GM12878 (cell line): ENCODE data around the gene AANAT. TPM values are rescaled to one million over a fixed set of nuclear protein-coding genes. Genes with fewer than 3 reads are reported as not detected.

ENCODE experiments used
- ATAC-seq: fragments of 200-7000 bp; cut with Tn5 transposase; 3 replicates; pipeline ENCODE4 v1.9.1; 2020; ENCODE audit warnings: mild to moderate bottlenecking, moderate library complexity
- BruUV-seq: library from RNA; stranded (reverse); fragments of 400-500 nt; replicated peaks from 2 replicates; lab custom pipeline; 2021; lab: Mats Ljungman, UMichigan
- CTCF ChIA-PET: fragments of 300-600 bp; sonication (Branson Sonifier 250); formaldehyde crosslinking; extraction: SDS; loops from one replicate; lab custom pipeline; 2021; ENCODE audit warnings: inconsistent platforms; lab: Yijun Ruan, JAX
- POLR2A ChIA-PET: fragments of 350-600 bp; formaldehyde crosslinking; extraction: SDS; loops from one replicate; lab custom pipeline; 2021; ENCODE audit warnings: inconsistent platforms; lab: Charles Lee
- RAD21 ChIA-PET: fragments of 300-600 bp; sonication (Branson Sonifier 250); formaldehyde crosslinking; loops from one replicate; lab custom pipeline; 2023; ENCODE audit warnings: antibody characterized with exemption; ENCODE audit not compliant: unreplicated experiment; lab: Charles Lee
- SMC1A ChIA-PET: fragments of 300-600 bp; sonication (Branson Sonifier 250); formaldehyde crosslinking; loops from one replicate; lab custom pipeline; 2023; ENCODE audit not compliant: unreplicated experiment, uncharacterized antibody; lab: Charles Lee
- DNase-seq: peaks from one replicate; pipeline ENCODE4 v3.0.0-alpha.2; 2011; ENCODE audit warnings: low read depth, low spot score
- FAIRE-seq: peaks from 3 replicates; lab custom pipeline; 2011; peaks lifted over from hg19 to GRCh38; lab: Jason Lieb, UNC
- H2AFZ ChIP-seq: 2 replicates; pipeline ENCODE4 v1.6.0; 2011; ENCODE audit warnings: low read depth, low read length, control low read depth; ENCODE audit not compliant: control insufficient read depth
- H3K27ac ChIP-seq: 2 replicates; pipeline ENCODE4 v1.5.1; 2011; ENCODE audit warnings: control low read depth; ENCODE audit not compliant: control insufficient read depth, insufficient read depth
- H3K27me3 ChIP-seq, 2 experiments: replicated peaks in 1 of 2; 2 replicates each; pipeline versions ENCODE4 v1.6.0 to v1.6.1; 2011; ENCODE audit warnings: low read length in 1 of 2; ENCODE audit not compliant: control insufficient read depth in 2 of 2, insufficient read depth in 2 of 2
- H3K36me3 ChIP-seq, 2 experiments: 2 replicates each; pipeline ENCODE4 v1.5.1; 2011; ENCODE audit warnings: low read length in 1 of 2; ENCODE audit not compliant: control insufficient read depth in 2 of 2, insufficient read depth in 2 of 2
- H3K4me1 ChIP-seq: 2 replicates; pipeline ENCODE4 v1.6.1; 2011; ENCODE audit warnings: mild to moderate bottlenecking, low read length, moderate library complexity, mixed read lengths; ENCODE audit not compliant: control insufficient read depth, insufficient read depth
- H3K4me2 ChIP-seq: 2 replicates; pipeline ENCODE4 v1.6.0; 2011; ENCODE audit warnings: control low read depth; ENCODE audit not compliant: control insufficient read depth, insufficient read depth
- H3K4me3 ChIP-seq: fragments of 200-600 bp; sonication (generic); 2 replicates; pipeline ENCODE4 v1.5.1; 2016
- H3K79me2 ChIP-seq: 2 replicates; pipeline ENCODE4 v1.6.0; 2011; ENCODE audit warnings: low read length; ENCODE audit not compliant: control insufficient read depth, insufficient read depth
- H3K9ac ChIP-seq: 2 replicates; pipeline ENCODE4 v1.8.0; 2011; ENCODE audit warnings: low read length, control low read depth, mixed read lengths; ENCODE audit not compliant: control insufficient read depth, insufficient read depth
- H3K9me3 ChIP-seq: replicated peaks from 3 replicates; pipeline ENCODE4 v1.5.1; 2011; ENCODE audit warnings: mild to moderate bottlenecking, low read length; ENCODE audit not compliant: control insufficient read depth, insufficient read depth
- H4K20me1 ChIP-seq: 2 replicates; pipeline ENCODE4 v1.6.0; 2011; ENCODE audit not compliant: control insufficient read depth, insufficient read depth
- FOXM1 ChIP-seq: IDR thresholded peaks from 2 replicates; pipeline ENCODE4 v1.6.1; 2012; ENCODE audit warnings: low read depth, mild to moderate bottlenecking, inconsistent platforms, low read length, moderate library complexity
- HCFC1 ChIP-seq: fragments of 150-350 bp; IDR thresholded peaks from 2 replicates; pipeline ENCODE4 v1.6.1; 2014; ENCODE audit warnings: low read length
- WGBS: methylation state at CpG from one replicate; pipeline ENCODE4 v1.1.6; 2016; ENCODE audit warnings: low lambda C conversion rate; ENCODE audit not compliant: insufficient replicate concordance, insufficient coverage; ENCODE audit errors: missing lambda C conversion rate; 5-methylcytosine and 5-hydroxymethylcytosine counted together
- in situ Hi-C: fragments of 300-500 bp; cut with MboI; formaldehyde crosslinking; loops from 9 replicates; pipeline ENCODE4 v1.14.3; 2018; ENCODE audit warnings: mixed read lengths
- intact Hi-C: fragments of 100-400 bp; cut with micrococcal nuclease; formaldehyde crosslinking; loops from one replicate; pipeline ENCODE4 v1.14.2; 2022; ENCODE audit not compliant: unreplicated experiment
- polyA plus RNA-seq, 11 experiments: library from polyadenylated mRNA; depleted of rRNA in 4 of 11; unstranded in 6 of 11; stranded (reverse) in 5 of 11; fragments of >200 nt; fragmentation: Nextera tagmentation in 4 of 11; fragmentation: Illumina TruSeq in 1 of 11; extraction: Ambion mirVana in 4 of 11; extraction: Trizol in 1 of 11; gene quantifications; 1 replicate in 1 of 11; 2 replicates in 10 of 11; pipeline versions ENCODE4 v1.2.1 to v1.2.3, GENCODE V29; 2011 to 2016; ENCODE audit warnings: inconsistent platforms in 2 of 11, missing spikeins in 2 of 11, low read depth in 1 of 11
- total RNA-seq, 4 experiments: library from RNA; depleted of rRNA in 3 of 4; stranded (reverse); fragments of >200 nt in 3 of 4; fragmentation: Illumina TruSeq in 1 of 4; extraction: Trizol in 1 of 4; gene quantifications; 2 replicates each; pipeline versions ENCODE4 v1.2.1 to v1.2.3, GENCODE V29; 2013 to 2021
- TF ChIP-seq, protein P1 (sequence below): fragments of 450-650 bp; conservative IDR thresholded peaks from 2 replicates; pipeline ENCODE4 v1.6.1; 2017; ENCODE audit warnings: mild to moderate bottlenecking, moderate library complexity
- TF ChIP-seq, protein P2 (sequence below): IDR thresholded peaks from 2 replicates; pipeline ENCODE4 v1.6.1; 2011; ENCODE audit warnings: borderline replicate concordance, low read depth, mild to moderate bottlenecking, moderate library complexity, mixed read lengths, low read length; ENCODE audit not compliant: insufficient read depth; ENCODE audit errors: extremely low read length
- TF ChIP-seq, protein P3 (sequence below): IDR thresholded peaks from 2 replicates; pipeline ENCODE4 v1.6.1; 2012; ENCODE audit warnings: low read depth, low read length, improper control_type of control experiment
- TF ChIP-seq, protein P4 (sequence below): IDR thresholded peaks from 2 replicates; pipeline ENCODE4 v1.6.1; 2012; ENCODE audit warnings: improper control_type of control experiment, low read depth, low read length; ENCODE audit not compliant: insufficient replicate concordance
- TF ChIP-seq, protein P5 (sequence below): fragments of 450-650 bp; IDR thresholded peaks from 2 replicates; pipeline ENCODE4 v1.6.1; 2017; ENCODE audit warnings: mild to moderate bottlenecking, moderate library complexity

AANAT gene
- total and polyA plus RNA-seq, 10 of the 15 experiments (the other 5 are each of a cell fraction or from before 2014, with no cell fraction given): 0.23 TPM; not detected in 9

DNA sequence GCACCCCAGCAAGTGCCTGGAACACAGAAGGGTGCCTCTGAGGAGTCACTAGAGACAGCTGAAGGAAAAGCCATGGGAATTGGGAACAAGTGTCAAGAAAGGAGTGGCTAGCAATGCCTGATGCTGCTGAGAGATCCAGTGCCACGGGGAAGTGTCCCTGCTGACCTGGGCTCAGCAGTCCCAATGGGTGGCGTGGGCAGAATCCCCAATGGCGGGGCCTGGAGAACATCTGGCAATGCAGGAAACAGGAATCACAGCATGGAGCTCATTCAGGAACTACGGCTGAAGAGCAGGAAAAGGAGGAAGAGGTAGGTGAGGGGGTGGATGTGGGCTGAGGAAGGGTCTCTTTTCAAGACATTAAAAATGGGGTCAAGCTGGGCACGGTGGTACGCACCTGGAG lies 44.5 kb upstream of the AANAT start (continued):
- TF ChIP-seq, protein P1, sequence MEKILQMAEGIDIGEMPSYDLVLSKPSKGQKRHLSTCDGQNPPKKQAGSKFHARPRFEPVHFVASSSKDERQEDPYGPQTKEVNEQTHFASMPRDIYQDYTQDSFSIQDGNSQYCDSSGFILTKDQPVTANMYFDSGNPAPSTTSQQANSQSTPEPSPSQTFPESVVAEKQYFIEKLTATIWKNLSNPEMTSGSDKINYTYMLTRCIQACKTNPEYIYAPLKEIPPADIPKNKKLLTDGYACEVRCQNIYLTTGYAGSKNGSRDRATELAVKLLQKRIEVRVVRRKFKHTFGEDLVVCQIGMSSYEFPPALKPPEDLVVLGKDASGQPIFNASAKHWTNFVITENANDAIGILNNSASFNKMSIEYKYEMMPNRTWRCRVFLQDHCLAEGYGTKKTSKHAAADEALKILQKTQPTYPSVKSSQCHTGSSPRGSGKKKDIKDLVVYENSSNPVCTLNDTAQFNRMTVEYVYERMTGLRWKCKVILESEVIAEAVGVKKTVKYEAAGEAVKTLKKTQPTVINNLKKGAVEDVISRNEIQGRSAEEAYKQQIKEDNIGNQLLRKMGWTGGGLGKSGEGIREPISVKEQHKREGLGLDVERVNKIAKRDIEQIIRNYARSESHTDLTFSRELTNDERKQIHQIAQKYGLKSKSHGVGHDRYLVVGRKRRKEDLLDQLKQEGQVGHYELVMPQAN: no peak

DNA sequence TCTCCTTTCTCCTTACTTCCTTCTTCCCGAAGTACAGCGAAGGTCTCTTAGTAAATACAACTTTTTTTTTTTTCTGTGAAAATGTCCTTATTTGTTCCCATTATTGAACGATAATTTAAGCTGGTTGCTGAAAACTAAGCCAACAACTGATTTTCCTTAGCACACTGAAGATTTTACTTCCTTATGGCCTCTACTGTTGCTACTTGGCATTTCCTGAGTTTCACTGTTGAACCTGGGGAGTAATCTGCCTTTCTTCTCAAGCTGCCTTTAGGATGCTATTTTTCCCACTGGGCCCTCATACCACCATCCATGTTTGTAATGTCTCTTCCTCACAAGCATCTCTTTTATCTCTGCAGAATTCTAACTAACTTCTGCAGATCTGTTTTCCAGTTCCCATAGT lies 40.5 kb upstream of the AANAT start:
- H4K20me1 ChIP-seq: no peaks in the 10 kb centered on the region; the same call in 1 of the 2 replicates
- WGBS: 86% methylated on average over 3 of the region's 3 CpGs
- ChIA-PET RAD21 (interaction anchor here (0.9 to 1.5 kb wide), 3 partner anchors 32 to 80 kb away, joined by 3 to 7 read pairs (median 3); partner anchors contain the start of gene AANAT), SMC1A (interaction anchor here (1.0 to 2.9 kb wide), 6 partner anchors 18 to 73 kb away, joined by 3 to 9 read pairs (median 6); partner anchors contain the start of gene UBE2O), POLR2A (interaction anchor here (1.5 kb wide), 1 partner anchor 19 kb away, joined by 3 read pairs; no protein-coding TSS in a partner anchor), CTCF (interaction anchor here (1.1 to 3.4 kb wide), 4 partner anchors 17 to 197 kb away, joined by 3 to 20 read pairs (median 10); no protein-coding TSS in a partner anchor)
- FAIRE-seq (no peak), ATAC-seq (no peak), DNase-seq (no peak)
- no peaks in the 10 kb centered on the region for H3K9me3 ChIP-seq
- intact Hi-C loops (no loop called here), in situ Hi-C loops (no loop called here)
- H3K4me3 ChIP-seq: no peak overlapping the region
- H3K27ac ChIP-seq: no peak overlapping the region
- no TSS peak for BruUV-seq
- H3K27me3 ChIP-seq: no peaks in the 10 kb centered on the region
- H2AFZ ChIP-seq: no peak overlapping the region
- H3K4me1 ChIP-seq: peaks cover 24% of the 10 kb centered on the region
- H3K36me3 ChIP-seq: peaks cover 3 to 4% of the 10 kb centered on the region in 2 experiments; a peak in 2 of 4 replicates
- H3K9ac ChIP-seq: no peak overlapping the region
- no peak overlapping the region for H3K4me2 ChIP-seq
- H3K79me2 ChIP-seq: peaks cover 18% of the 10 kb centered on the region
- TF ChIP-seq, protein P2, sequence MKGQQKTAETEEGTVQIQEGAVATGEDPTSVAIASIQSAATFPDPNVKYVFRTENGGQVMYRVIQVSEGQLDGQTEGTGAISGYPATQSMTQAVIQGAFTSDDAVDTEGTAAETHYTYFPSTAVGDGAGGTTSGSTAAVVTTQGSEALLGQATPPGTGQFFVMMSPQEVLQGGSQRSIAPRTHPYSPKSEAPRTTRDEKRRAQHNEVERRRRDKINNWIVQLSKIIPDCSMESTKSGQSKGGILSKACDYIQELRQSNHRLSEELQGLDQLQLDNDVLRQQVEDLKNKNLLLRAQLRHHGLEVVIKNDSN: no peak
- TF ChIP-seq HCFC1 (no peak), FOXM1 (no peak)
- TF ChIP-seq, protein P3, sequence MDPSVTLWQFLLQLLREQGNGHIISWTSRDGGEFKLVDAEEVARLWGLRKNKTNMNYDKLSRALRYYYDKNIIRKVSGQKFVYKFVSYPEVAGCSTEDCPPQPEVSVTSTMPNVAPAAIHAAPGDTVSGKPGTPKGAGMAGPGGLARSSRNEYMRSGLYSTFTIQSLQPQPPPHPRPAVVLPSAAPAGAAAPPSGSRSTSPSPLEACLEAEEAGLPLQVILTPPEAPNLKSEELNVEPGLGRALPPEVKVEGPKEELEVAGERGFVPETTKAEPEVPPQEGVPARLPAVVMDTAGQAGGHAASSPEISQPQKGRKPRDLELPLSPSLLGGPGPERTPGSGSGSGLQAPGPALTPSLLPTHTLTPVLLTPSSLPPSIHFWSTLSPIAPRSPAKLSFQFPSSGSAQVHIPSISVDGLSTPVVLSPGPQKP: no peak
- TF ChIP-seq, protein P4, sequence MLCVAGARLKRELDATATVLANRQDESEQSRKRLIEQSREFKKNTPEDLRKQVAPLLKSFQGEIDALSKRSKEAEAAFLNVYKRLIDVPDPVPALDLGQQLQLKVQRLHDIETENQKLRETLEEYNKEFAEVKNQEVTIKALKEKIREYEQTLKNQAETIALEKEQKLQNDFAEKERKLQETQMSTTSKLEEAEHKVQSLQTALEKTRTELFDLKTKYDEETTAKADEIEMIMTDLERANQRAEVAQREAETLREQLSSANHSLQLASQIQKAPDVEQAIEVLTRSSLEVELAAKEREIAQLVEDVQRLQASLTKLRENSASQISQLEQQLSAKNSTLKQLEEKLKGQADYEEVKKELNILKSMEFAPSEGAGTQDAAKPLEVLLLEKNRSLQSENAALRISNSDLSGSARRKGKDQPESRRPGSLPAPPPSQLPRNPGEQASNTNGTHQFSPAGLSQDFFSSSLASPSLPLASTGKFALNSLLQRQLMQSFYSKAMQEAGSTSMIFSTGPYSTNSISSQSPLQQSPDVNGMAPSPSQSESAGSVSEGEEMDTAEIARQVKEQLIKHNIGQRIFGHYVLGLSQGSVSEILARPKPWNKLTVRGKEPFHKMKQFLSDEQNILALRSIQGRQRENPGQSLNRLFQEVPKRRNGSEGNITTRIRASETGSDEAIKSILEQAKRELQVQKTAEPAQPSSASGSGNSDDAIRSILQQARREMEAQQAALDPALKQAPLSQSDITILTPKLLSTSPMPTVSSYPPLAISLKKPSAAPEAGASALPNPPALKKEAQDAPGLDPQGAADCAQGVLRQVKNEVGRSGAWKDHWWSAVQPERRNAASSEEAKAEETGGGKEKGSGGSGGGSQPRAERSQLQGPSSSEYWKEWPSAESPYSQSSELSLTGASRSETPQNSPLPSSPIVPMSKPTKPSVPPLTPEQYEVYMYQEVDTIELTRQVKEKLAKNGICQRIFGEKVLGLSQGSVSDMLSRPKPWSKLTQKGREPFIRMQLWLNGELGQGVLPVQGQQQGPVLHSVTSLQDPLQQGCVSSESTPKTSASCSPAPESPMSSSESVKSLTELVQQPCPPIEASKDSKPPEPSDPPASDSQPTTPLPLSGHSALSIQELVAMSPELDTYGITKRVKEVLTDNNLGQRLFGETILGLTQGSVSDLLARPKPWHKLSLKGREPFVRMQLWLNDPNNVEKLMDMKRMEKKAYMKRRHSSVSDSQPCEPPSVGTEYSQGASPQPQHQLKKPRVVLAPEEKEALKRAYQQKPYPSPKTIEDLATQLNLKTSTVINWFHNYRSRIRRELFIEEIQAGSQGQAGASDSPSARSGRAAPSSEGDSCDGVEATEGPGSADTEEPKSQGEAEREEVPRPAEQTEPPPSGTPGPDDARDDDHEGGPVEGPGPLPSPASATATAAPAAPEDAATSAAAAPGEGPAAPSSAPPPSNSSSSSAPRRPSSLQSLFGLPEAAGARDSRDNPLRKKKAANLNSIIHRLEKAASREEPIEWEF: no peak
- TF ChIP-seq, protein P5, sequence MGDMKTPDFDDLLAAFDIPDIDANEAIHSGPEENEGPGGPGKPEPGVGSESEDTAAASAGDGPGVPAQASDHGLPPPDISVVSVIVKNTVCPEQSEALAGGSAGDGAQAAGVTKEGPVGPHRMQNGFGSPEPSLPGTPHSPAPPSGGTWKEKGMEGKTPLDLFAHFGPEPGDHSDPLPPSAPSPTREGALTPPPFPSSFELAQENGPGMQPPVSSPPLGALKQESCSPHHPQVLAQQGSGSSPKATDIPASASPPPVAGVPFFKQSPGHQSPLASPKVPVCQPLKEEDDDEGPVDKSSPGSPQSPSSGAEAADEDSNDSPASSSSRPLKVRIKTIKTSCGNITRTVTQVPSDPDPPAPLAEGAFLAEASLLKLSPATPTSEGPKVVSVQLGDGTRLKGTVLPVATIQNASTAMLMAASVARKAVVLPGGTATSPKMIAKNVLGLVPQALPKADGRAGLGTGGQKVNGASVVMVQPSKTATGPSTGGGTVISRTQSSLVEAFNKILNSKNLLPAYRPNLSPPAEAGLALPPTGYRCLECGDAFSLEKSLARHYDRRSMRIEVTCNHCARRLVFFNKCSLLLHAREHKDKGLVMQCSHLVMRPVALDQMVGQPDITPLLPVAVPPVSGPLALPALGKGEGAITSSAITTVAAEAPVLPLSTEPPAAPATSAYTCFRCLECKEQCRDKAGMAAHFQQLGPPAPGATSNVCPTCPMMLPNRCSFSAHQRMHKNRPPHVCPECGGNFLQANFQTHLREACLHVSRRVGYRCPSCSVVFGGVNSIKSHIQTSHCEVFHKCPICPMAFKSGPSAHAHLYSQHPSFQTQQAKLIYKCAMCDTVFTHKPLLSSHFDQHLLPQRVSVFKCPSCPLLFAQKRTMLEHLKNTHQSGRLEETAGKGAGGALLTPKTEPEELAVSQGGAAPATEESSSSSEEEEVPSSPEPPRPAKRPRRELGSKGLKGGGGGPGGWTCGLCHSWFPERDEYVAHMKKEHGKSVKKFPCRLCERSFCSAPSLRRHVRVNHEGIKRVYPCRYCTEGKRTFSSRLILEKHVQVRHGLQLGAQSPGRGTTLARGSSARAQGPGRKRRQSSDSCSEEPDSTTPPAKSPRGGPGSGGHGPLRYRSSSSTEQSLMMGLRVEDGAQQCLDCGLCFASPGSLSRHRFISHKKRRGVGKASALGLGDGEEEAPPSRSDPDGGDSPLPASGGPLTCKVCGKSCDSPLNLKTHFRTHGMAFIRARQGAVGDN: no peak
